ENCODE data around the gene MXD1.

The MXD1 gene

GRCh38 chr2:69952336-69953115, 37.6 kb downstream of the MXD1 start:
- no peak for DNase-seq (ENCODE audit: low spot score)

DNA sequence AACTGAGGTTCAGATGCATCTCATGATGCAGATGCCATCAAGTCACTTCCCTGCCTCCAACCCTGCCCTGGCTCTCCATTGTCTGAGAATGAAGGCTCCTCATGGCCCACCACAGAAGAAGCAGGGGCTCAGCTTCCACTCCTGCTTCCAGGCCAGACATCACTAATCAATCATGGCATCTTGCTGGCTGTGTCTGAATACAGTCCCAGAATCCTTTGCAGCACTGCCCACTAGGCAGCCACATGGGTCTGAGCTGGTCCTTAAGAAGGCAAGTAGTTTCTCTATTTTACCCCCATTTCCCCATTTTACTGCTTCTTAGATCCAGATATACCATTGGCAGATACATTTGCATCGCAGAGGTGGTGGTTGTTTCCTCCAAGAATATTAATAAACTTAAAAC, 39.2 kb downstream of the MXD1 start:
- DNase-seq (ENCODE audit: low spot score), result no peak

GRCh38 chr2:69955029-69955428, 40.1 kb downstream of the MXD1 start:
- DNase-seq (ENCODE audit: low spot score), result no peak

- no peak for DNase-seq (ENCODE audit: low spot score)
Measured at GRCh38 chr2:69956475-69956979, 41.6 kb downstream of the MXD1 start.

DNA sequence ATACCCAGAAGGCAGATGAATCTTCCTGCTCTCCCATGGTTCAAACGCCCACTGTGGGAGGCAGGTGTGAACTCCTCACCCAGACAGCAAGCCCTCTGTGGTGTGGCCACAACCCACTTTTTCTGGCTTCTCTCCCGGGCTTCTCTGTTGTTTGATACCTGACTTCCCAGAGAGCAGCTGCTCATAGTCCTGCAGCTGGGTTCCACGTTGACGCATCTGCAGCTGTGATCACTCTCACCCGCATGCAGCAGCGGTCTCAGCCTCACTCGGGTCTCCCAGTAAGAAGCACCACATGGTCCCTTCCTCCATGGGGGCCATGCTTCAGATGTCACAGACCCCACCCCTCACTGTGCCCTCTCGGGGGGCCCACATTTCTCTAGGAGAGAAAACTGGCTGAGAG, 43.1 kb downstream of the MXD1 start:
- DNase-seq (ENCODE audit: low spot score), result no peak

GRCh38 chr2:69958480-69958879, 43.6 kb downstream of the MXD1 start:
- no peak for DNase-seq (ENCODE audit: low spot score)

GRCh38 chr2:69959425-69959824, 44.5 kb downstream of the MXD1 start:
- no peak for DNase-seq (ENCODE audit: low spot score)

- DNase-seq (ENCODE audit: low spot score), result no peak
Measured at GRCh38 chr2:69960821-69961220, 45.9 kb downstream of the MXD1 start.

DNA sequence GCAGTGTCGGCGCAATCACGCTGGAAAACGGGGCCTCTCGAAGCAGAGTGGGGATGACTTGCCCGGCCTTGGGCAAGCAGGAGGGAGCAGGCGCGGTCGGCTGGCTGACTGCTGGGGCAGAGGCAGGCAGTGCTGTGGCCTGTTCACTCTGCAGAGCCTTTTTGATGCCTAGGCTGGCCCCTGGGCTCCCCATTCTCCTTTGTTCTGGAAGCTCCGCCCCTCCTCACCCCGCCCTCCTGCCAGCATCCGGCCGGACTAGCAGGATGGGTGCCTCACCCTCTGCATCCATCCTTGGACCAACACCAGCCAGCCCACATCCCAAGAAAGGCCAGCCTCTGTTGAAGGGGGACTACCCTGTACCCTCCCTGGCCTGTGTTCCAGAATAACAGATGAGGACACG, 46.6 kb downstream of the MXD1 start, which contains the start of gene ASPRV1:
ASPRV1 (minus strand) TSS at position 136 of the 400 bp plus-strand sequence. CDS start 195 bp downstream, outside the sequence.
- DNase-seq (ENCODE audit: low spot score), result no peak

- DNase-seq (ENCODE audit: low spot score), result no peak
Measured at GRCh38 chr2:69962986-69963730, 48.2 kb downstream of the MXD1 start.

GRCh38 chr2:69964353-69964841, 49.5 kb downstream of the MXD1 start:
- no peak for DNase-seq (ENCODE audit: low spot score)

DNA sequence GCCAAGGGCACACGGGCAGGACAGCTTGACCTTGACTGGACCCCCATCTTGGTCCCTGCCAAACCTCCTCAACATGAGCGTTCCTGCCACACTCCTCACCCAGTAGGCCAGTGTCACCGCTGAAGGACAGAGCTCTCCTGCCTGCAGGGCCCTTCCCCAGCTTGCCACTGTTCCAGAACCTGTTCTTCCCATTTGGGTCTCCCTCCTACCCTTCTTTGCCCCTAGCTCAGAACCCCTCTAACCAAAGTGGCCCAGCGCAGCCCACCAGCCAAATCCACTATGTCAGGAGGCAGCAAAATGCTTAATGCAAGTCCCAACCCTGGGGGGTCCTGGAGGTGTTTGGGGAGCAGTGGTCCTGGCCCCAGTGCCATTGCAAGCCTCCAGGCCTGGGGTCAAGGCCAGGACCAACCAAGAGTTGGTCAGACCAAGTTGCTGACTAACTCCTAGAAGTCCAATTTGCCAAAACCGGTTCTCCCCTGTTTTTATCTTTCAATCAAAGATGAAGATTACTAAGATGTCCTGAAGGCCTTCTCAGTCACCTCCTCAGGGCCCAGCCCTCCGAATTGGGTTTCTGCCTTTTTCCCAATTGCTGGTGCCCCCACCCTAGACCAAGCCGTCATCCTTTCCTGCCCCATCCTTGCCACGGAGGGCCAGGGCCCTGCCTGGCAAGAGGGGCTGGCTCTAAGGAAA, 51.0 kb downstream of the MXD1 start:
- no peak for DNase-seq (ENCODE audit: low spot score)

GRCh38 chr2:69966496-69966895, 51.6 kb downstream of the MXD1 start:
- no peak for DNase-seq (ENCODE audit: low spot score)

- DNase-seq (ENCODE audit: low spot score), result no peak
Measured at GRCh38 chr2:69968609-69969008, 53.7 kb downstream of the MXD1 start.

DNA sequence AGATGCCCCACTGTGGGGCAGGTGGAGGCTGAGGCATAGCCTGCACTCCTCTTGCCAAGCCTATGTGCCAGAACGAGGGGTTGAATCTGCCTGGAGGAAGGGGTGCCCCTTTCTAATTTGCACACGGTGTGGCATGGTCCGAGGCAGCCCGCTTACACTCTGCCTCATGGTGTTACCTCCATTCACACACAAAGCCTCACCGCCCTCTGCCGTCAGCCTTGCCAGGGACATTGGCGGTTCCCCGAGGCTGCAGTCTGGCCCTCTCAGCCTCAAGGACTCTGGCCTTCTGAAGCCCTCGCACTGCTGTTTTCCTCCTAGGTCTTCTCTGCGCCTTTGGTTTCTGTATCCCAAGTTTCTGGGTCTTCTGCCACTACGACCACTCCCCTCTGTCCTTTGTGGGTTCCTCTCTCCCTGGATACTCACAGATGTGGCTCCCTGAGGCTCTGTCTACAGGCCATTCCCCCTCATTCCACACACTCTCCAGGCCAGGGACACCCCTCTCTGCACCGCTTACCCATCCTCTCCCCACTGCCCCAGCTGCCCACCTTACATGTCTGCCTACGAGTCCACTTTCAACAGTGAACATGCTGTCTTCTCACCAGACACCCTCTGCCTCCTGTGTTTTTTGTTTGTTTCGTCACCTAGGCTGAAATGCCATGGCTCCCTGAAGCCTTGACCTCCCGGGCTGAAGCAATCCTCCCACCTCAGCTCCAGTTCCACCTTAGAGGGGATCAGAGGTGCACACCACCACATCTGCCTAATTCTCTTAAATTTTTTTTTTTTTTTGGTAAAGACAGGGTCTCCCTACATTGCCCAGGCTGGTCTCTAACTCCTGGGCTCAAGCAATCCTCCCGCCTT, 54.4 kb downstream of the MXD1 start:
- DNase-seq (ENCODE audit: low spot score), result no peak

- no peak for DNase-seq (ENCODE audit: low spot score)
Measured at GRCh38 chr2:69969991-69970390, 55.1 kb downstream of the MXD1 start.

- DNase-seq (ENCODE audit: low spot score), result no peak
Measured at GRCh38 chr2:69972822-69973221, 57.9 kb downstream of the MXD1 start.

DNA sequence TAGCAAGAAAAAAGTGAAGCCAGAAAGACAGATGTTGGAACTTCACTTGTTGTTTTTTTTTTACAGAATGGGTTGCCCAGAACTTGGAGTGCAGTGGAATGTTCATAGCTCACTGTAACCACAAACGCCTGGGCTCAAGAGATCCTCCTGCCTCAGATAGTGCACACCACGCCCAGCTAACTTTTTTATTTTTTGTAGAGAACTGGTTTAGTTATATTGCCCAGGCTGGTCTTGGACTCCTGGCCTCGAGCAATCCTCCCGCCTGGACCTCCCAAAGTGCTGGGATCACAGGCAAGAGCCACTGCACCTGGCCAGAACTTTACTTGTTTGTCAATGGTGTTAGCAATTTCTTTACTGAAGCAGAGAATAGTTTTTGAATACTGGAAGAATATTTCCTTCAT, 58.4 kb downstream of the MXD1 start:
- no peak for DNase-seq (ENCODE audit: low spot score)

DNA sequence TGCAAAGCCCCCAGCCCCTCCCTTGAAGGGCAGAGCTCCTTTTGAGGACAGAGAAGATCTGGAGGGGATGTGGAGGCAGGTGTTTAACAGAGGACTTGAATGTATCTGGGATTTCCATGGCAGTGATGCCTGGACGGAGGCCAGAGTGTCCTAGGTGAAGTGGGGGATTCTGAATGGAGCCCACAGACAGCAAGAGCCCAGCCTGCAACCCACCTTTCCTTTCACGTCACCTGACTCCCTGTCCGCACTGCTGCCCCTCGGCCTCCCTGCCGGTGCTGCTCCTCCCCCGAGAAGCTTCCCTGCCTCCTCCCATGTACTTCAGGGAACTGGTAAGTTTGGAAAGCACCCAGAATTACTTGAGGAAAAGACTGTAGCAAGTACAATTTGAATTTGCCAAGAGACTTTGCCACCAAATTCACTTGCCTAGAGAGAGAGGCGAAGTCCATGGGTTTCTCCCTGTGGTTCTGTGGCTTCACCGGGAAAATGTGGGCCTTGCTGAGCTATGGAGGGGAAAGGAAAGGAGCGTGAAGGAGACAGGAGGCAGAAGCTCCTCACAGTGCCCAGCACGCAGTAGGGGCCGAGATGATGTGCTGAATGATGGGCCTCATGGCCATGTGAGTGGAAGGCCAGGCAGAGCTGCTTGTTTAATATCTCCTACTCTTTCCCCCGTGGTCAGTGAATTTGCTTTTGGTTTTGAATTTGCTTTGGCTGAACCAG, 60.4 kb downstream of the MXD1 start:
- no peak for DNase-seq (ENCODE audit: low spot score)

DNA sequence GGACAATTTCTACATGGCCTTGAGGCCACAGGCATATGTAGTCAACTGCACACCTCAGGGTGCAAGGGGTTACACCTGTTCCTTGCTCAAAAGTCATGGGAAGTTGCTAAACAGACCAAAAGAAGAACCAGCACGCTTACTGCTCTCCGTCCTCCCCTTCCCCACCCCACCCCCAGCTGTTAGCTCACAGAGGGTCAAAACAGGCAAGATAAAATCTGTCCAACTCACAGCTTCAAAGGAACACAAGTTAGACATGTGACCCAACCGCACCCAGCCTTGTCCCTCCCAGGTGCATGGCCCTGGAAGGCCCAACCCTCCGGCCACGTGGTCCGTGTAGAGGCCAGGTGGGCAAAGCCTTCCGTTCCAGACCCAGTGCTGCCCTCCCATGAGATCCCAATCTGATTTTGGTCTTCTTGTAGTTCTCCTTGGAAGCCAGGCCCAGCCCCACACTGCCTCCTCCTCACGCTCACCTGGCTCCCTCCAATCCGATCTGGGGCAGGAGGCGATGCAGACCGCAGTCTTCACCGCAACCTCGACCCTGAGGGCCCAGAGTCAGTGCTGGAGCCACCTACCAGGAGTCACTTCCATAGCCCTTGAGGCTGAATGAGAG, 61.0 kb downstream of the MXD1 start:
- no peak for DNase-seq (ENCODE audit: low spot score)

Data from D341Med (cell line).